H9 (cell line): ENCODE results near the gene HPS4. TPM values are rescaled to one million over a fixed set of nuclear protein-coding genes. Genes with fewer than 3 reads are reported as not detected.

ENCODE experiments used
- DNase-seq: peaks from one replicate; pipeline ENCODE4 v3.0.0-alpha.2; 2017
- H2AFZ ChIP-seq: one replicate; pipeline ENCODE4 v1.6.1; 2013; ENCODE audit warnings: mild to moderate bottlenecking, low read length, control low read depth, moderate library complexity
- H2AK5ac ChIP-seq: 2 replicates; pipeline ENCODE4 v1.6.1; 2013; ENCODE audit warnings: low read length, control low read depth, mixed read lengths; ENCODE audit not compliant: insufficient read length
- H2BK120ac ChIP-seq: one replicate; pipeline ENCODE4 v1.6.1; 2013; ENCODE audit warnings: low read depth, mild to moderate bottlenecking, low read length, control low read depth, inconsistent platforms; ENCODE audit not compliant: poor library complexity, severe bottlenecking
- H2BK12ac ChIP-seq: 2 replicates; pipeline ENCODE4 v1.6.1; 2013; ENCODE audit warnings: low read length, control low read depth, mixed read lengths, low read depth; ENCODE audit not compliant: insufficient read length
- H2BK15ac ChIP-seq: 2 replicates; pipeline ENCODE4 v1.6.1; 2013; ENCODE audit warnings: low read depth, low read length, control low read depth
- H2BK20ac ChIP-seq: one replicate; pipeline ENCODE4 v1.6.1; 2013; ENCODE audit warnings: low read depth, mild to moderate bottlenecking, low read length, control low read depth, inconsistent platforms; ENCODE audit not compliant: poor library complexity, severe bottlenecking
- H2BK5ac ChIP-seq: 2 replicates; pipeline ENCODE4 v1.6.1; 2013; ENCODE audit warnings: low read length, control low read depth, mixed read lengths; ENCODE audit not compliant: insufficient read length
- H3K14ac ChIP-seq: 2 replicates; pipeline ENCODE4 v1.6.1; 2013; ENCODE audit warnings: low read length, control low read depth; ENCODE audit not compliant: insufficient read depth
- H3K18ac ChIP-seq: 2 replicates; pipeline ENCODE4 v1.6.1; 2013; ENCODE audit warnings: low read depth, mild to moderate bottlenecking, mixed read lengths, low read length, control low read depth; ENCODE audit not compliant: insufficient read length
- H3K23ac ChIP-seq: 2 replicates; pipeline ENCODE4 v1.6.1; 2013; ENCODE audit warnings: low read length, control low read depth, mixed read lengths, low read depth; ENCODE audit not compliant: insufficient read length
- H3K23me2 ChIP-seq: 2 replicates; pipeline ENCODE4 v1.6.1; 2013; ENCODE audit warnings: low read depth, mild to moderate bottlenecking, mixed read lengths, low read length, control low read depth; ENCODE audit not compliant: insufficient read length, poor library complexity, severe bottlenecking
- H3K27ac ChIP-seq: 2 replicates; pipeline ENCODE4 v1.5.1; 2013; ENCODE audit warnings: low read length, control low read depth, mixed read lengths, low read depth; ENCODE audit not compliant: insufficient read length
- H3K27me3 ChIP-seq: 2 replicates; pipeline ENCODE4 v1.6.1; 2013; ENCODE audit warnings: low read length, control low read depth, inconsistent platforms; ENCODE audit not compliant: insufficient read depth
- H3K4ac ChIP-seq: 2 replicates; pipeline ENCODE4 v1.6.1; 2013; ENCODE audit warnings: low read depth, mild to moderate bottlenecking, control low read depth, inconsistent platforms, low read length, moderate library complexity
- H3K4me1 ChIP-seq: 2 replicates; pipeline ENCODE4 v1.6.1; 2013; ENCODE audit warnings: low read length, control low read depth, inconsistent platforms; ENCODE audit not compliant: insufficient read depth
- H3K4me2 ChIP-seq: 2 replicates; pipeline ENCODE4 v1.6.1; 2013; ENCODE audit warnings: low read length, control low read depth, mixed read lengths; ENCODE audit not compliant: insufficient read length, insufficient read depth
- H3K56ac ChIP-seq: 2 replicates; pipeline ENCODE4 v1.6.1; 2013; ENCODE audit warnings: low read depth, mild to moderate bottlenecking, mixed read lengths, low read length, control low read depth; ENCODE audit not compliant: insufficient read length
- H3K79me1 ChIP-seq: 2 replicates; pipeline ENCODE4 v1.6.1; 2013; ENCODE audit warnings: low read depth, mild to moderate bottlenecking, moderate library complexity, low read length, control low read depth, inconsistent platforms; ENCODE audit not compliant: insufficient read depth, poor library complexity, severe bottlenecking
- H3K79me2 ChIP-seq: 2 replicates; pipeline ENCODE4 v1.6.1; 2013; ENCODE audit warnings: low read length, control low read depth, inconsistent platforms; ENCODE audit not compliant: insufficient read depth
- H3K9ac ChIP-seq: 2 replicates; pipeline ENCODE4 v1.6.1; 2013; ENCODE audit warnings: low read length, control low read depth, mixed read lengths; ENCODE audit not compliant: insufficient read length; ENCODE audit errors: extremely low read depth
- H3K9me3 ChIP-seq: one replicate; pipeline ENCODE4 v1.6.1; 2013; ENCODE audit warnings: low read depth, low read length, inconsistent platforms; ENCODE audit not compliant: control insufficient read depth
- H3T11ph ChIP-seq: one replicate; pipeline ENCODE4 v1.6.1; 2013; ENCODE audit warnings: mild to moderate bottlenecking, low read length, control low read depth, inconsistent platforms
- H4K20me1 ChIP-seq: one replicate; pipeline ENCODE4 v1.6.1; 2013; ENCODE audit not compliant: control insufficient read depth, insufficient read length, insufficient read depth
- H4K5ac ChIP-seq: 2 replicates; pipeline ENCODE4 v1.6.1; 2013; ENCODE audit warnings: low read depth, mild to moderate bottlenecking, mixed read lengths, low read length, control low read depth; ENCODE audit not compliant: insufficient read length
- H4K8ac ChIP-seq: replicated peaks from 2 replicates; pipeline ENCODE4 v1.6.1; 2013; ENCODE audit warnings: low read length, control low read depth, mixed read lengths, low read depth; ENCODE audit not compliant: insufficient read length
- H4K91ac ChIP-seq: 2 replicates; pipeline ENCODE4 v1.6.1; 2013; ENCODE audit warnings: low read depth, mild to moderate bottlenecking, moderate library complexity, mixed read lengths, low read length, control low read depth; ENCODE audit not compliant: insufficient read length
- H3K27ac Mint-ChIP-seq, 3 experiments: 2 replicates in 2 of 3; 3 replicates in 1 of 3; pipeline ENCODE4 v1.8.0; 2020 to 2021; ENCODE audit warnings: mixed read lengths in 3 of 3, mild to moderate bottlenecking in 1 of 3, moderate library complexity in 1 of 3
- H3K27me3 Mint-ChIP-seq: 2 replicates; pipeline ENCODE4 v1.8.0; 2021; ENCODE audit warnings: low read depth, mild to moderate bottlenecking, moderate library complexity, mixed read lengths
- H3K36me3 Mint-ChIP-seq, 3 experiments: 2 replicates in 2 of 3; 3 replicates in 1 of 3; pipeline ENCODE4 v1.8.0; 2020 to 2021; ENCODE audit warnings: low read depth in 3 of 3, mixed read lengths in 3 of 3; ENCODE audit not compliant: insufficient read depth in 1 of 3
- H3K4me1 Mint-ChIP-seq, 2 experiments: 2 replicates each; pipeline ENCODE4 v1.8.0; 2020; ENCODE audit warnings: mixed read lengths in 2 of 2
- H3K4me3 Mint-ChIP-seq, 2 experiments: 2 replicates in 1 of 2; 3 replicates in 1 of 2; pipeline ENCODE4 v1.8.0; 2020 to 2021; ENCODE audit warnings: mild to moderate bottlenecking in 2 of 2, mixed read lengths in 2 of 2, moderate library complexity in 1 of 2
- H3K9me3 Mint-ChIP-seq, 2 experiments: 2 replicates in 1 of 2; 3 replicates in 1 of 2; pipeline ENCODE4 v1.8.0; 2020; ENCODE audit warnings: mild to moderate bottlenecking in 2 of 2, mixed read lengths in 2 of 2, moderate library complexity in 1 of 2
- CTCF ChIP-seq: fragments of 200-600 bp; sonication (generic); conservative IDR thresholded peaks from 3 replicates; pipeline ENCODE4 v1.8.0; 2021; ENCODE audit warnings: antibody characterized with exemption, mild to moderate bottlenecking
- WGBS: extraction: QIAGEN DNeasy Blood & Tissue Kit; methylation state at CpG from one replicate; pipeline ENCODE4 v1.1.7; 2013; ENCODE audit warnings: missing lambda C conversion rate, low lambda C conversion rate, mixed read lengths; ENCODE audit not compliant: insufficient read length; ENCODE audit errors: extremely low coverage; 5-methylcytosine and 5-hydroxymethylcytosine counted together
- long read RNA-seq: library from polyadenylated mRNA; unstranded; transcript quantifications from one replicate; pipeline ENCODE4 v2.0.0, GENCODE V29; 2020
- total RNA-seq: library from RNA; stranded (reverse); gene quantifications from 2 replicates; pipeline ENCODE4 v1.2.1, GENCODE V29; 2021

The HPS4 gene
- total RNA-seq = 24.4 and 26.2 TPM in 2 replicates
- long read RNA-seq, full-length matches to known transcripts = 52 of 156 reads
- long read RNA-seq, partial matches to known transcripts = 27 of 156 reads
- long read RNA-seq, other reads (novel, unspliced or antisense) = 77 of 156 reads

GRCh38 chr22:26483439-26484359 lies at the start of gene HPS4, which contains the start of gene SRRD:
Gene HPS4 (minus strand): TSS chr22:26483783. CDS start chr22:26481762, 2,021 bp downstream.
Gene SRRD (plus strand): TSS chr22:26483877. CDS start chr22:26483891, 14 bp downstream.
- no peak within 1 kb of the TSS for H3K27ac ChIP-seq
- WGBS = no CpG with 5 or more reads among the region's 85 CpGs
- H3K18ac ChIP-seq = peak within 1 kb of the TSS; percentile 83
- no peak within 1 kb of the TSS for H2BK5ac ChIP-seq
- H3K9ac ChIP-seq = peak within 1 kb of the TSS; percentile 87
- peak within 1 kb of the TSS; percentile 86 for H3K14ac ChIP-seq
- no peak within 1 kb of the TSS for H2BK120ac ChIP-seq
- H3K27me3 Mint-ChIP-seq = no peaks in the 10 kb centered on the region
- no peak within 1 kb of the TSS for H4K8ac ChIP-seq
- H3K4me3 Mint-ChIP-seq = peak within 1 kb of the TSS; percentile 96 to 98
- no peak within 1 kb of the TSS for H3K23ac ChIP-seq
- no peaks in the 10 kb centered on the region for H3K27me3 ChIP-seq
- peak within 1 kb of the TSS; percentile 99 to 100 (median 100) for H3K27ac Mint-ChIP-seq
- H2BK15ac ChIP-seq = no peak within 1 kb of the TSS
- H4K91ac ChIP-seq = no peak within 1 kb of the TSS
- H3K79me1 ChIP-seq = peaks cover 10% of the 10 kb centered on the region
- no peak within 1 kb of the TSS for H3K4ac ChIP-seq
- H2BK20ac ChIP-seq = no peak within 1 kb of the TSS
- no peak within 1 kb of the TSS for H2AK5ac ChIP-seq
- TF ChIP-seq CTCF = no peak
- H3K9me3 ChIP-seq = no peaks in the 10 kb centered on the region
- no peak within 1 kb of the TSS for H2AFZ ChIP-seq
- no peak within 1 kb of the TSS for H4K5ac ChIP-seq
- H3K4me2 ChIP-seq = peak within 1 kb of the TSS; percentile 94
- H3K4me1 Mint-ChIP-seq = peaks cover 43 to 44% of the 10 kb centered on the region in 2 experiments
- no peaks in the 10 kb centered on the region; a peak in 1 of 5 replicates for H3K9me3 Mint-ChIP-seq
- no peaks in the 10 kb centered on the region; the same call in 1 of the 2 replicates for H3K4me1 ChIP-seq
- no peak within 1 kb of the TSS for H2BK12ac ChIP-seq
- peaks cover 3% of the 10 kb centered on the region; the same call in 1 of the 2 replicates for H3K79me2 ChIP-seq
- no peaks in the 10 kb centered on the region for H4K20me1 ChIP-seq
- DNase-seq = peak; percentile 92
- H3K56ac ChIP-seq = no peak within 1 kb of the TSS
- peaks cover 7 to 31% (median 28%) of the 10 kb centered on the region in 3 experiments; a peak in 6 of 7 replicates for H3K36me3 Mint-ChIP-seq
- no peaks in the 10 kb centered on the region for H3K23me2 ChIP-seq
- H3T11ph ChIP-seq = no peak within 1 kb of the TSS
